SU-DHL-6 (cell line): ENCODE results near the gene MFN2.

Source experiments
- H2AFZ ChIP-seq: fragments of 200-600 bp; sonication (generic); 2 replicates; pipeline ENCODE4 v1.6.1; 2014; ENCODE audit warnings: low read depth, mild to moderate bottlenecking, moderate library complexity, mixed read lengths, antibody characterized with exemption, low read length; ENCODE audit not compliant: severe bottlenecking
- H3F3A ChIP-seq: fragments of 200-600 bp; shearing (Covaris generic); 2 replicates; pipeline ENCODE4 v1.6.0; 2016; ENCODE audit warnings: antibody characterized with exemption, mild to moderate bottlenecking; ENCODE audit not compliant: insufficient read depth
- H3K27ac ChIP-seq: fragments of 200-600 bp; sonication (generic); 2 replicates; pipeline ENCODE4 v1.5.1; 2016; ENCODE audit warnings: low read depth, mild to moderate bottlenecking, low read length, moderate library complexity, mixed read lengths
- H3K27me3 ChIP-seq: fragments of 200-600 bp; sonication (generic), shearing (Covaris generic); 2 replicates; pipeline ENCODE4 v1.6.0; 2014; ENCODE audit warnings: mild to moderate bottlenecking, low read length
- H3K36me3 ChIP-seq: fragments of 200-600 bp; sonication (generic); 2 replicates; pipeline ENCODE4 v1.6.1; 2014; ENCODE audit warnings: mild to moderate bottlenecking, low read length, mixed read lengths
- H3K4me2 ChIP-seq: fragments of 300-600, 200-600 bp; shearing (Covaris generic), sonication (generic); 2 replicates; pipeline ENCODE4 v1.6.0; 2014; ENCODE audit warnings: low read length, low read depth, mild to moderate bottlenecking; ENCODE audit not compliant: poor library complexity, severe bottlenecking
- H3K4me3 ChIP-seq: fragments of 200-600 bp; sonication (generic); 2 replicates; pipeline ENCODE4 v1.5.1; 2014; ENCODE audit warnings: antibody characterized with exemption, low read length, mild to moderate bottlenecking, mixed read lengths; ENCODE audit not compliant: insufficient read depth, poor library complexity, severe bottlenecking
- H3K79me2 ChIP-seq: fragments of 200-600 bp; sonication (generic); 2 replicates; pipeline ENCODE4 v1.6.1; 2014; ENCODE audit warnings: mild to moderate bottlenecking, low read length, moderate library complexity; ENCODE audit not compliant: insufficient read depth
- H3K9ac ChIP-seq: fragments of 200-600 bp; sonication (generic); 2 replicates; pipeline ENCODE4 v1.7.0; 2014; ENCODE audit warnings: mild to moderate bottlenecking, low read length
- H3K9me2 ChIP-seq: fragments of 200-600 bp; sonication (generic); replicated peaks from 2 replicates; pipeline ENCODE4 v1.6.1; 2014; ENCODE audit warnings: low read length; ENCODE audit not compliant: insufficient read depth
- H3K9me3 ChIP-seq: fragments of 200-600 bp; sonication (generic); 2 replicates; pipeline ENCODE4 v1.6.1; 2014; ENCODE audit warnings: low read length, mixed read lengths; ENCODE audit not compliant: insufficient read depth
- H4K20me1 ChIP-seq: fragments of 200-600 bp; sonication (generic); 2 replicates; pipeline ENCODE4 v1.6.1; 2014; ENCODE audit warnings: low read depth, mild to moderate bottlenecking, antibody characterized with exemption, low read length, moderate library complexity, mixed read lengths
- CTCF ChIP-seq: fragments of 200-600 bp; sonication (generic); IDR thresholded peaks from one replicate; pipeline ENCODE4 v1.5.1; 2017; ENCODE audit warnings: antibody characterized with exemption, mild to moderate bottlenecking, low read length, moderate library complexity; ENCODE audit not compliant: insufficient read depth, poor library complexity, severe bottlenecking
- EZH2phosphoT487 ChIP-seq: fragments of 200-600 bp; sonication (generic), shearing (Covaris generic); conservative IDR thresholded peaks from 2 replicates; pipeline ENCODE4 v1.6.1; 2018; ENCODE audit warnings: mild to moderate bottlenecking, antibody characterized with exemption, low read length, moderate library complexity, mixed read lengths

Gene MFN2

GRCh38 chr1:12046749-12047119, 66.5 kb downstream of the MFN2 start:
- Histone ChIP-seq H3K4me3 (no peak overlapping the region), H3K27me3 (no peaks in the 10 kb centered on the region), H2AFZ (no peak overlapping the region), H3K4me2 (no peak overlapping the region), H4K20me1 (no peaks in the 10 kb centered on the region), H3F3A (no peaks in the 10 kb centered on the region), H3K9me2 (no peaks in the 10 kb centered on the region), H3K36me3 (no peaks in the 10 kb centered on the region), H3K27ac (no peak overlapping the region), H3K79me2 (no peaks in the 10 kb centered on the region), H3K9me3 (no peaks in the 10 kb centered on the region), H3K9ac (no peak overlapping the region)
- TF ChIP-seq EZH2phosphoT487 (no peak), CTCF (no peak)

- no peaks in the 10 kb centered on the region for H3K27me3 ChIP-seq
- no peak overlapping the region for H2AFZ ChIP-seq
- H3K27ac ChIP-seq, result no peak overlapping the region
- H3K9ac ChIP-seq, result no peak overlapping the region
- H3K4me3 ChIP-seq, result no peak overlapping the region
- no peaks in the 10 kb centered on the region for H3K9me2 ChIP-seq
- no peaks in the 10 kb centered on the region for H3K79me2 ChIP-seq
- TF ChIP-seq CTCF (no peak), EZH2phosphoT487 (no peak)
- H3K9me3 ChIP-seq, result no peaks in the 10 kb centered on the region
- H3K4me2 ChIP-seq, result no peak overlapping the region
- H4K20me1 ChIP-seq, result no peaks in the 10 kb centered on the region
- H3K36me3 ChIP-seq, result no peaks in the 10 kb centered on the region
- H3F3A ChIP-seq, result no peaks in the 10 kb centered on the region
These were observed 67.1 kb downstream of the MFN2 start for GRCh38 chr1:12047120-12047876.

- no peaks in the 10 kb centered on the region for H4K20me1 ChIP-seq
- H3K9me2 ChIP-seq, result no peaks in the 10 kb centered on the region
- no peaks in the 10 kb centered on the region for H3K9me3 ChIP-seq
- no peak for TF ChIP-seq EZH2phosphoT487
- no peak for TF ChIP-seq CTCF
- H3K4me2 ChIP-seq, result no peak overlapping the region
- no peaks in the 10 kb centered on the region for H3K36me3 ChIP-seq
- no peak overlapping the region for H3K9ac ChIP-seq
- no peak overlapping the region for H3K27ac ChIP-seq
- no peak overlapping the region for H3K4me3 ChIP-seq
- H3F3A ChIP-seq, result no peaks in the 10 kb centered on the region
- no peaks in the 10 kb centered on the region for H3K27me3 ChIP-seq
- no peaks in the 10 kb centered on the region for H3K79me2 ChIP-seq
- no peak overlapping the region for H2AFZ ChIP-seq
These were observed 68.1 kb downstream of the MFN2 start for GRCh38 chr1:12048372-12048771.
